HepG2 (cell line): ENCODE results near the gene COPS7A. TPM values are rescaled to one million over a fixed set of nuclear protein-coding genes. Genes with fewer than 3 reads are reported as not detected.

ENCODE experiments used
- ATF3 ChIP-seq: sonication (generic); formaldehyde crosslinking; IDR thresholded peaks from 2 replicates; pipeline ENCODE4 v1.4.0; 2020; ENCODE audit warnings: missing genetic modification reagents
- BCL3 ChIP-seq: sonication (generic); formaldehyde crosslinking; IDR thresholded peaks from 2 replicates; pipeline ENCODE4 v1.5.1; 2020; ENCODE audit warnings: mild to moderate bottlenecking, missing genetic modification reagents, moderate library complexity
- CCDC6 ChIP-seq: sonication (generic); formaldehyde crosslinking; IDR thresholded peaks from 2 replicates; pipeline ENCODE4 v1.8.1; 2022; ENCODE audit warnings: mild to moderate bottlenecking, missing genetic modification reagents, moderate library complexity
- DMTF1 ChIP-seq: sonication (generic); formaldehyde crosslinking; IDR thresholded peaks from 2 replicates; pipeline ENCODE4 v1.4.0; 2020; ENCODE audit warnings: mild to moderate bottlenecking, missing genetic modification reagents
- KDM5B ChIP-seq: sonication (generic); formaldehyde crosslinking; IDR thresholded peaks from 2 replicates; pipeline ENCODE4 v1.4.0; 2020; ENCODE audit warnings: missing genetic modification reagents, mild to moderate bottlenecking, borderline replicate concordance
- NR2C2 ChIP-seq: sonication (generic); formaldehyde crosslinking; IDR thresholded peaks from 2 replicates; pipeline ENCODE4 v1.4.0; 2020; ENCODE audit warnings: missing genetic modification reagents, mild to moderate bottlenecking, moderate library complexity, borderline replicate concordance
- PHF20 ChIP-seq: sonication (generic); formaldehyde crosslinking; IDR thresholded peaks from 2 replicates; pipeline ENCODE4 v1.5.0; 2020; ENCODE audit warnings: mild to moderate bottlenecking, missing genetic modification reagents
- PRDM10 ChIP-seq: sonication (generic); formaldehyde crosslinking; IDR thresholded peaks from 2 replicates; pipeline ENCODE4 v1.4.0; 2020; ENCODE audit warnings: low read depth, missing genetic modification reagents
- RNF219 ChIP-seq: sonication (generic); formaldehyde crosslinking; IDR thresholded peaks from 2 replicates; pipeline ENCODE4 v1.5.0; 2020; ENCODE audit warnings: mild to moderate bottlenecking, missing genetic modification reagents
- SRSF9 ChIP-seq: fragments of 200-400 bp; formaldehyde crosslinking; IDR thresholded peaks from 2 replicates; pipeline ENCODE4 v1.6.1; 2018; ENCODE audit warnings: borderline replicate concordance, mild to moderate bottlenecking, low read depth, low read length; ENCODE audit not compliant: insufficient read depth, poor library complexity, severe bottlenecking
- TAF15 ChIP-seq: fragments of 200-400 bp; formaldehyde crosslinking; IDR thresholded peaks from one replicate; pipeline ENCODE4 v1.6.1; 2018; ENCODE audit warnings: mild to moderate bottlenecking, low read depth, low read length; ENCODE audit not compliant: poor library complexity, severe bottlenecking
- TERF1 ChIP-seq: sonication (generic); formaldehyde crosslinking; IDR thresholded peaks from 2 replicates; pipeline ENCODE4 v1.8.0; 2022; ENCODE audit warnings: mild to moderate bottlenecking, missing genetic modification reagents, moderate library complexity
- TFAP4 ChIP-seq: sonication (generic); IDR thresholded peaks from 2 replicates; pipeline ENCODE4 v1.6.1; 2016; ENCODE audit warnings: low read depth, borderline replicate concordance
- ZNF546 ChIP-seq: sonication (generic); formaldehyde crosslinking; conservative IDR thresholded peaks from 2 replicates; pipeline ENCODE4 v1.8.1; 2023; ENCODE audit warnings: mild to moderate bottlenecking, missing genetic modification reagents
- polyA plus RNA-seq, 8 experiments: library from polyadenylated mRNA; depleted of rRNA in 3 of 8; stranded (reverse) in 7 of 8; unstranded in 1 of 8; fragments of >200 nt; fragmentation: Illumina TruSeq in 4 of 8; extraction: Trizol in 4 of 8; gene quantifications; 2 replicates each; pipeline versions ENCODE4 v1.2.1 to v1.2.3, GENCODE V29; 2011 to 2016; ENCODE audit warnings: low read depth in 4 of 8, missing spikeins in 1 of 8, mixed read lengths in 1 of 8; ENCODE audit not compliant: insufficient read depth in 1 of 8
- total RNA-seq, 5 experiments: library from RNA; depleted of rRNA; stranded (reverse); fragments of >200 nt; fragmentation: Illumina TruSeq; extraction: Trizol; gene quantifications; 2 replicates each; pipeline ENCODE4 v1.2.3, GENCODE V29; 2016; ENCODE audit warnings: low read depth in 1 of 5

The COPS7A gene
- total and polyA plus RNA-seq, 2 of the 13 experiments (the other 11 are each of a cell fraction or from before 2014, with no cell fraction given): 40.0 to 73.6 TPM

GRCh38 chr12:6723607-6724408 is at the start of gene COPS7A (continued):
- TF ChIP-seq TERF1: 0 out of 2 replicates have a peak, but pooled peaks have one; percentile 22
- peak; percentile 93 for TF ChIP-seq NR2C2 (CRISPR knock-in tag)
- peak; percentile 69; the same call in 1 of the 2 replicates for TF ChIP-seq BCL3 (CRISPR knock-in tag)
- TF ChIP-seq SRSF9: no peak
- TF ChIP-seq ATF3: no peak; the same call in 1 of the 2 replicates
- TF ChIP-seq TFAP4: peak; percentile 100
- peak; percentile 97 for TF ChIP-seq PHF20 (CRISPR knock-in tag)
- TF ChIP-seq PRDM10 (CRISPR knock-in tag): peak; percentile 79
- peak; percentile 98 for TF ChIP-seq KDM5B (CRISPR knock-in tag)
- TF ChIP-seq TAF15: no peak
- no peak for TF ChIP-seq DMTF1 (CRISPR knock-in tag)
- TF ChIP-seq CCDC6 (CRISPR knock-in tag): peak; percentile 96
- peak; percentile 71; the same call in 1 of the 2 replicates for TF ChIP-seq RNF219 (CRISPR knock-in tag)
- 0 out of 2 replicates have a peak, but pooled peaks have one; percentile 66 for TF ChIP-seq ZNF546 (CRISPR knock-in tag)
